Activated CD8-positive, alpha-beta memory T cell treated with anti-CD3 and anti-CD28 coated beads for 36 hours (primary cell): Measurements from ENCODE around the gene GP1BB. TPM values are rescaled to one million over a fixed set of nuclear protein-coding genes. Genes with fewer than 3 reads are reported as not detected.

Experiments
- CTCF ChIA-PET: fragments of 350-600 bp; sonication (Branson Sonifier 250); formaldehyde crosslinking; loops from one replicate; lab custom pipeline; 2021; ENCODE audit warnings: antibody characterized with exemption; lab: Charles Lee
- POLR2A ChIA-PET: fragments of 350-600 bp; sonication (Branson Sonifier 250); formaldehyde crosslinking; loops from one replicate; lab custom pipeline; 2021; ENCODE audit warnings: antibody characterized with exemption; lab: Charles Lee
- total RNA-seq, 2 experiments: library from RNA; stranded (reverse); gene quantifications; one replicate each; pipeline ENCODE4 v1.2.3, GENCODE V29; 2021

Gene GP1BB
- total RNA-seq, 2 experiments from 2014 or later: 0.15 TPM; not detected in 1

- ChIA-PET POLR2A (no interaction called here), CTCF (interaction anchor here (0.9 kb wide), 1 partner anchor 44 kb away, joined by 3 read pairs; no protein-coding TSS in a partner anchor)
Observed at GRCh38 chr22:19709063-19709769, 14.1 kb upstream of the GP1BB start.

GRCh38 chr22:19710020-19710768 is 13.1 kb upstream of the GP1BB start:
- ChIA-PET POLR2A (no interaction called here), CTCF (interaction anchor here (0.9 kb wide), 1 partner anchor 44 kb away, joined by 3 read pairs; no protein-coding TSS in a partner anchor)

- CTCF ChIA-PET: no interaction called here
- POLR2A ChIA-PET: no interaction called here
Observed at GRCh38 chr22:19710769-19711106, 12.6 kb upstream of the GP1BB start.

GRCh38 chr22:19713245-19713644 is 10.1 kb upstream of the GP1BB start:
- POLR2A ChIA-PET: no interaction called here
- CTCF ChIA-PET: interaction anchor here (0.7 kb wide), 1 partner anchor 9 kb away, joined by 3 read pairs; no protein-coding TSS in a partner anchor

- ChIA-PET POLR2A (no interaction called here), CTCF (no interaction called here)
Observed at GRCh38 chr22:19713650-19714311, 9.6 kb upstream of the GP1BB start.

GRCh38 chr22:19714312-19715187 is 8.8 kb upstream of the GP1BB start, which contains the start of gene SEPTIN5:
SEPTIN5 (plus strand) TSS chr22:19714503; CDS start chr22:19714589, 86 bp downstream.
- ChIA-PET POLR2A (interaction anchor here (0.6 kb wide), 1 partner anchor 1937 kb away, joined by 4 read pairs; no protein-coding TSS in a partner anchor), CTCF (interaction anchor here (1.4 to 1.5 kb wide), 2 partner anchors 16 to 196 kb away, joined by 3 to 4 read pairs; no protein-coding TSS in a partner anchor)

- CTCF ChIA-PET: interaction anchor here (1.4 to 1.5 kb wide), 2 partner anchors 15 to 195 kb away, joined by 3 to 4 read pairs; no protein-coding TSS in a partner anchor
- POLR2A ChIA-PET: interaction anchor here (0.6 kb wide), 1 partner anchor 1938 kb away, joined by 4 read pairs; no protein-coding TSS in a partner anchor
Observed at GRCh38 chr22:19715188-19715930, 8.0 kb upstream of the GP1BB start.

- POLR2A ChIA-PET: no interaction called here
- CTCF ChIA-PET: interaction anchor here (1.5 to 1.8 kb wide), 2 partner anchors 14 to 194 kb away, joined by 3 to 9 read pairs; no protein-coding TSS in a partner anchor
Observed at GRCh38 chr22:19716041-19716828, 7.1 kb upstream of the GP1BB start.

- ChIA-PET CTCF (interaction anchor here (0.6 to 1.8 kb wide), 2 partner anchors 13 to 185 kb away, joined by 4 to 9 read pairs; no protein-coding TSS in a partner anchor), POLR2A (no interaction called here)
Observed at GRCh38 chr22:19716829-19717105, 6.6 kb upstream of the GP1BB start.

- POLR2A ChIA-PET: no interaction called here
- CTCF ChIA-PET: interaction anchor here (0.6 to 1.8 kb wide), 2 partner anchors 13 to 185 kb away, joined by 4 to 9 read pairs; no protein-coding TSS in a partner anchor
Observed at GRCh38 chr22:19717181-19717580, 6.2 kb upstream of the GP1BB start.

GRCh38 chr22:19717691-19718455 is 5.5 kb upstream of the GP1BB start:
- ChIA-PET POLR2A (no interaction called here), CTCF (interaction anchor here (0.6 to 1.8 kb wide), 3 partner anchors 12 to 270 kb away, joined by 3 to 9 read pairs (median 9); partner anchors contain the start of gene C22orf39)

- POLR2A ChIA-PET: interaction anchor here (0.6 kb wide), 1 partner anchor 565 kb away, joined by 5 read pairs; no protein-coding TSS in a partner anchor
- CTCF ChIA-PET: interaction anchor here (0.6 to 1.7 kb wide), 2 partner anchors 12 to 271 kb away, joined by 3 to 9 read pairs; partner anchors contain the start of gene C22orf39
Observed at GRCh38 chr22:19718456-19719049, 4.8 kb upstream of the GP1BB start.

- CTCF ChIA-PET: interaction anchor here (1.7 kb wide), 1 partner anchor 12 kb away, joined by 9 read pairs; no protein-coding TSS in a partner anchor
- POLR2A ChIA-PET: interaction anchor here (0.6 kb wide), 1 partner anchor 565 kb away, joined by 5 read pairs; no protein-coding TSS in a partner anchor
Observed at GRCh38 chr22:19719050-19719482, 4.3 kb upstream of the GP1BB start.

- POLR2A ChIA-PET: no interaction called here
- CTCF ChIA-PET: interaction anchor here (0.8 to 1.7 kb wide), 2 partner anchors 11 to 40 kb away, joined by 3 to 9 read pairs; no protein-coding TSS in a partner anchor
Observed at GRCh38 chr22:19719488-19720021, 3.8 kb upstream of the GP1BB start.
